GM21367 (cell line): ENCODE data around the gene FGD4.

Experiments
- ATAC-seq: cut with Tn5 transposase; IDR thresholded peaks from one replicate; pipeline ENCODE4 v1.9.1; 2021; ENCODE audit not compliant: unreplicated experiment

The FGD4 gene

DNA sequence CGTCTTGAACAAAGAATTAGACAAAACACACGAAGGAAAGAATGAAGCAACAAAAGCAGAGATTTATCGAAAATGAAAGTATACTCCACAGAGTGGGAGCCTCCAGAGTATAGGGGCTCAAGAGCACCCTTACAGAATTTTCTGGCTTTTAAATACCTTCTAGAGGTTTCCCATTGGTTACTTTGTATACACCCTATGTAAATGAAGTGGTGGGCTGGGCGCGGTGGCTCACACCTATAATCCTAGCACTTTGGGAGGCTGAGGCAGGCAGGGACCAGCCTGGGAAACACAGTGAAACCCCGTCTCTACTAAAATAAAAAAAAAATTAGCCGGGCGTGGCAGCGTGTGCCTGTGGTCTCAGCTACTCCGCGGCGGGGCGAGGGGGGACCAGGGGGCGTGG lies 266.7 kb downstream of the FGD4 start:
- ATAC-seq = no peak

DNA sequence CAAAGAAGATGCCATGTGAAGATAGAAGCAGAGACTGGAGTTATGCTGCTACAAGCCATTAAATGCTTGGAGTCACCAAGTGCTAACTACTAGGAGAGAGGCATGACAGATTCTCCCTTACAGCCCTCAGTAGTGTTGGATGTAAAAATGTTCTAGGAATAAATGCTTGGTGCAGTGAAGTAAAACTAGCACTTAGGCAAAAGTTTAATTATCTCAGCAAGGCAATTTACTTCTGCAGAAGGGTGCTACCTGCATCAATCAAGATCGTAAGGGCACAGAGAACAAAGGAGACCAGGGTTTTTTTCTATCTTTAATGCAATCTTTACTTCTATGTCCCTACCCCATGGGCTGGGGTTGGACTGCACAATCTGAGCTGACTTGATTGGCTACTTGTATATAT lies 270.2 kb downstream of the FGD4 start:
- no peak for ATAC-seq

DNA sequence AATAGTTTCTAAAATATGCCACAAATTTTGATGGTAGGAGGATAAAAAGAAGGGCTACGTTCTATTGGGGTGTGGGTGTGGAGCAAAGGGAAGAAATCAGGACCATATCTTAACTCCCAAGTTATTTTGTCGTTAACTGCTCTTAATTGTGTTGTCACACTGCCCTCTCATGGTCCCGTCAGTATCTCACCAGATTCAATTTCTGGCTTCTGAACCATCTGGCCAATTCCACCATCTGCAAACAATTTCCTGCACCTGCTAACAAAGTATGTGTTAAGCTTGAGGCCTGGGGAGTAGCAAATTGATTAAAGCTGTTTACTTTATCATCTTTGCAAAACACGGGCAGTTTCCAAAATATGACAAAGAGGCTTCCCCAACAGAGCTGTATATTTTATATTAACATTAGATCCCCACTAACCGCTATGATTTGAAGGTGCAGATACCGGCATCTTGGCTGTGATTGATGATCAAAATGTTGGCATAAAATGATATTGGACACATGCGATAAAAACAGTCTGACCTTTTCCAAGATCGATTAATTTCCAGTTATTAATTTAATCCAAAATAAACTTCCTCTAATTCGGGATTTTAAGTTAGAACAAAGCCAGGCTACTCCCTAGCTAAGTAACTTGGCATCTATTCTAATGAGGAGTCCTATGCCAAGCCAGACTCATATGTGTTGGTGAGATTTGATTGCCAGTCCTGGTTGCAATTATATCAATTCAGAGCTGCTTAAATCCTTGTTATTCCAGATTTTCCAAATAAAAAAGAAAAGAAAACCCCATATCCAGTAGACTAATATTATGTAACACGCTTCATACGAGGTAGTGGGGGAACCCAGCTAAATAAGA lies 272.8 kb downstream of the FGD4 start:
- no peak for ATAC-seq

DNA sequence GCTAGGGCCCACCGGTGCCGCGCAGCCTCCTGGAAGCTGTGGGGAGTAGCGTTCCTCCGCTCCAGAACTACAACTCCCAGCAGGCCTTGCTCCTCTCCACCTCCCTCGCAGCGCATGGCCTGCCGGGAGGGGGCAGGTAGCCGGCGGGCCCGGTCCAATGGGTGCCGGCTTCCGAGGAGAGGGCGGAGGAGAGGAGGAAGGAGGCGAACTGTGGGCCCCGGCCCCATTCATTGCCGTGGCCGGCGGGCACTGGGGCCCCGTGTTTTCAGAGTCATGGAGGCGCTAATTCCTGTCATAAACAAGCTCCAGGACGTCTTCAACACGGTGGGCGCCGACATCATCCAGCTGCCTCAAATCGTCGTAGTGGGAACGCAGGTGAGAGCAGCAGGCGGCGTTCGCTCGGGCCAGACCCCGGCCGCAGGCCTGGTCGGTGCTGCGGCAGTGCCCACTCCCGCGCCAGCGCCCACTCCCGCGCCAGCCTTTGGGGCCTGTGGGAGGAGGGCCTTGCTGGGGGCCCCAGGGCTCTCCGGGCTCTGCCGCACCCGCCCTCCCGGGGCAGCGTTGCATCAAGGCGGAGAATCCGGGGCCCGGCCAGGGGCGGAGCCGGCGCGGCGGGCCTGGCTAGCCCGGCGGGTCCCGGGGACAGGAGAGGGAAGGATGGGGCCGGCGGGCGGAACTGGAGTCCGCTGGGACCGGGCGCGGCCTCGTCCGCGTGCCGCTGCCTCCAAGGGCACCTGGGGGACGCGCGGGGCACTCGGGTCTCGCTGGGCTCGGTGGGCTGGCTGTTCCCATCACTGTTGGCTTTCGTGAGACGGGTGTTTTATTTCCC lies 279.9 kb downstream of the FGD4 start, which contains the start of gene DNM1L:
DNM1L (plus strand) TSS at position 211 of the 829 bp plus-strand sequence; CDS start at position 274, 63 bp downstream.
- peak; percentile 92 for ATAC-seq

DNA sequence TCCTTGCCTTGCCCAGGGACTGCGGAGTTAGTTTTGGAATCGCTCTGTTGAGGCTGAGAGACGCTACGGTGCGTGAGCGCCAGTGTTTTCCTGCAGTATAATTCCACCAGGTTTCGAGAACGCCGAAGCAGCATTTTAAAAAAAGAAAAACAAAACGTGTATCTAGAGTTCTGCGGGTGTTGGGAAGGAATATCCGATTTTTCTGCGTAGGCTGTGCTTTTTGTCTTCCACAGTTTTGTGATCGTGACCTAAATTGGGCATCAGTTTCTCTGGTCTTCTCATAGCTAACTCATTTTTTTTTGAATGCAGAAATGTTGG lies 280.5 kb downstream of the FGD4 start:
- ATAC-seq = peak; percentile 4

DNA sequence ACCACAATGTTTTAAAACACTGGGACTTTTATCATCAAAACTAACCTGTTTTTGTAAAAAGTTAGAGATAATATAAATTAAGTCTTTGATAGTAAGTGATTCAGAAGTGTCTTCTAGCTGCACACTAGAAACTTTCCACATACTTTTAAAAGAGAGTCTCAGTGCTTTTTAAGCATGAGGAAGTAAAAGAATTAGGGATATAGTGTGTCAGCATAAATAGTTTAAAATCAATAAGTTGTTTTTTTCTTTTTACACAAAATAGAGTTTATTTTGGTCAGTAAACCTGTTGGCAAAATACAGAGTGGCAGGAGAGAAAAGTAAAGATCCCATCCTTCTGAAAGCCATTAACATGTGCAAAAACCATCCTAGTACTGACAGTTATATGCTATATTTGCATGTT lies 281.4 kb downstream of the FGD4 start:
- ATAC-seq = no peak

DNA sequence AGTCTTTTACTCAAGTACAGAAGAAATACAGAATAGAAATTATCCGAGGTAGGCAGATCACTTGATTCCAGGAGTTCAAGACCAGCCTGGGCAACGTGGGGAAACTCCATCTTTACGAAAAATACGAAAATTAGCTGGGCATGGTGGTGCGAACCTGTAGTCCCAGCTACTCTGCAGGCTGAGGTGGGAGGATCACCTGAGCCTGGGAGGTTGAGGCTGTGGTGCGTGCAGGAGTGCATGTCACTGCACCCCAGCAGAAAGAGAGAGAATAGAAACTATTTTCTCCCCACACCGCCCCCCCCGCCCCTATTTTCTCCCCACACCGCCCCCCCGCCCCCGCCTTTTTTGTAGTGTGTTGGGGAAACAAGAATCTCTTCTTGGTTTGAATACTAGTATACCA lies 281.9 kb downstream of the FGD4 start:
- no peak for ATAC-seq

DNA sequence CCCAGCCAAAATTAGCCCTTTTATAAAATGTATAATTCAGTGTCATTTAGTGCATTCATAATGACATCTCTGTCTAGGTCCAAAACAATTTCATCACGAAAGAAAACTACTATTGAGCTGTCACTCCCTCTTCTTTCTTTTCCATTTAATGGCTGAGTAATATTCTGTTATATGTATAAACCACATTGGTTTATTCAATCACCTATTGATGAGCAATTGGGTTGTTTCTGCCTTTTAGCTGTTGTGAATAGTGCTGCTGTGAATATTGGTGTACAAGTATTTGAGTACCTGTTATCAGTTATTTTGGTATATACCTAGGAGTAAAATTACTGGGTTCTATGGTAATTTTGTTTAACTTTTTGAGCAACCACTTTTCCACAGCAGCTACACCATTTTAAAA lies 287.0 kb downstream of the FGD4 start:
- ATAC-seq = no peak

DNA sequence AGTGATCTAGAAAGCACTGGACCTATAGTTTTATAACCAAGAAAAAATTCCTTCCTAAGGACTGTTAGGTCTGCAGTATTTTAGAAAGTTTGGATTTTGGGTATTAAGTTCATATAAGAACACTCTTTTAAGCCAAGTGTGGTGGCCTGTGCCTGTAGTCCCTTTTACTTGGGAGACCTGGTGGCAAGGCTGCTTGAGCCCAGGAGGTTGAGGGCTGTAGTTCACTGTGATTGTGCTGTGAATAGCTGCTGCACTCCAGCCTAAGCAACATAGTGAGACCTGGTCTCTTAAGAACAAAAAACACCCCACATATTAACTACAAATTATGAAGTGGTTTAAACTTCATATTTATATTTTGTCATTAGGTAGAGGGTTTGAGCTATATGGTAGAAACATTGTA lies 289.4 kb downstream of the FGD4 start:
- ATAC-seq = no peak

DNA sequence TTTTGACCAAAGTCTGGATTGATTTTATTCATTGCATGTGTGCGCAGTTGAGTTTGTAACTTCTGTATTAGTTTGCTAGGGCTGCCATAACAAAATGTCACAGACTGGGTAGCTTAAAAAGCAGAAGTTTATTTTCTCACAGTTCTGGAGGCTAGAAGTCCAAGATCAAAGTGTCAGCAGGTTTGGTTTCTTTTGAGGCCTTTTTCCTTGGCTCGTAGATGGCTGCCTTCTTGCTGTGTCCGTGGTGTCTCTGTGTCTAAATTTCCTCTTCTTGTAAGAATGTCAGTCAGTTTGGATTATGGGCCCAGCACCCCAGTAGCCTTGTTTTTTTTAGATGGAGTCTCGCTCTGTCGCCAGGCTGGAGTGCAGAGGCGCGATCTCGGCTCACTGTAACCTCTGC lies 291.6 kb downstream of the FGD4 start:
- ATAC-seq = no peak

DNA sequence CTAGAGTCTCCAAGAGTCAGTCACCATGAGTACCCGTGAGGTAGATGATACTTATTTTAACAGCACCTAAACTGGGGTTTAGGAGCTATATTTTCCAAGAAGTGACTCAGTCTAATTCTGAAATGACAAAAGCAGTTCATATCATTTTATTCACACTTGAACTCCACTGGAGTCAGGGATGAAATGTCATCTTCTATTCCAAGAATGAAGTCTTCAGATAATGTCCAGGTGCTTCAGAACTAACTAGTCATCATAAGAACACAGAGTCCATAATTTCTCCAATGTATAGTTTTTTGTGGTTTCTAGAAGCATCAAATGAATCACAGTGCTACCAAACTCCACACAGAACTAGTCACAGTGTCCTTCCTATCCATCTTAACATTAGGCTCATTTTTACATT lies 293.0 kb downstream of the FGD4 start:
- ATAC-seq = no peak

DNA sequence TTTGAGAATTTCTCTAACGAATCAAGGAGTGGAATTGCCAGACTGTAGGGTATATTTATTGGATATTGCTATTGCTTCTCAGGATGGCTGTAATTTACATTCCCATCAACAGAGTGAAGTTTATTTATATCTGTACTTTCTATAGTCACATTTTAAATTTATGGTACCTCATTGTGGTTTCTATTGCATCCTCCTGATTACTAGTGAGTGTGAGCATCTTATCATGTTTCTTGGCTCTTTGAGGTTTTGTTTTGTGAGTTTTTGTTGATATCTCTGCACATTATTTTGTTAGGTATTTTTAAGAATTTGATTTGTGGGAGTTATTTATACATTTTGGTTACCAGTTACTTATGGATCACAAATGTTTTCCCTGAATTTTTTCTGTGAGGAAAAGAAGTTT lies 293.7 kb downstream of the FGD4 start:
- no peak for ATAC-seq
